Hematopoietic multipotent progenitor cell treated with erythropoietin and hydrocortisone succinate and interleukin-3 and kit ligand, for 8 days (in vitro differentiated cells): Measurements from ENCODE around the gene IGF1R.

Experiments used
- DNase-seq: peaks from one replicate; pipeline ENCODE4 v3.0.0-alpha.2; 2015

IGF1R gene

GRCh38 chr15:98778263-98778959 is 130.1 kb downstream of the IGF1R start:
- no peak for DNase-seq

GRCh38 chr15:98778960-98779359 is 130.6 kb downstream of the IGF1R start:
- no peak for DNase-seq

GRCh38 chr15:98779463-98780071 is 131.2 kb downstream of the IGF1R start:
- DNase-seq = peak; percentile 90

GRCh38 chr15:98781838-98782237 is 133.5 kb downstream of the IGF1R start:
- DNase-seq = no peak

GRCh38 chr15:98782801-98783200 is 134.5 kb downstream of the IGF1R start:
- DNase-seq = no peak

- no peak for DNase-seq
These were observed 137.1 kb downstream of the IGF1R start for GRCh38 chr15:98785431-98785806.

GRCh38 chr15:98785807-98786621 is 137.7 kb downstream of the IGF1R start:
- DNase-seq = no peak

- no peak for DNase-seq
These were observed 138.4 kb downstream of the IGF1R start for GRCh38 chr15:98786717-98787116.

GRCh38 chr15:98787194-98787593 is 138.9 kb downstream of the IGF1R start:
- DNase-seq = no peak

- DNase-seq = no peak
These were observed 139.8 kb downstream of the IGF1R start for GRCh38 chr15:98787936-98788757.

GRCh38 chr15:98789020-98789419 is 140.7 kb downstream of the IGF1R start:
- no peak for DNase-seq

- no peak for DNase-seq
These were observed 141.9 kb downstream of the IGF1R start for GRCh38 chr15:98790270-98790669.

GRCh38 chr15:98791046-98791701 is 142.8 kb downstream of the IGF1R start:
- DNase-seq = no peak

GRCh38 chr15:98792117-98792516 is 143.8 kb downstream of the IGF1R start:
- DNase-seq = no peak

- DNase-seq = no peak
These were observed 145.9 kb downstream of the IGF1R start for GRCh38 chr15:98794211-98794610.

- DNase-seq = no peak
These were observed 146.4 kb downstream of the IGF1R start for GRCh38 chr15:98794748-98795147.

- no peak for DNase-seq
These were observed 147.6 kb downstream of the IGF1R start for GRCh38 chr15:98795980-98796379.

GRCh38 chr15:98796685-98797357 is 148.5 kb downstream of the IGF1R start:
- DNase-seq = no peak

GRCh38 chr15:98798375-98798893 is 150.1 kb downstream of the IGF1R start:
- no peak for DNase-seq

GRCh38 chr15:98799461-98800390 is 151.4 kb downstream of the IGF1R start:
- no peak for DNase-seq
